HepG2 (cell line): ENCODE data around the gene EXOC6B. TPM values are rescaled to one million over a fixed set of nuclear protein-coding genes. Genes with fewer than 3 reads are reported as not detected.

ENCODE experiments used
- ATAC-seq: fragments of 200-7000 bp; cut with Tn5 transposase; 3 replicates; pipeline ENCODE4 v1.9.1; 2020; ENCODE audit warnings: mild to moderate bottlenecking, moderate library complexity
- BruUV-seq: library from RNA; stranded (reverse); fragments of 400-500 nt; replicated peaks from 2 replicates; lab custom pipeline; 2021; lab: Mats Ljungman, UMichigan
- CTCF ChIA-PET: fragments of 300-600 bp; formaldehyde crosslinking; extraction: SDS; loops from one replicate; lab custom pipeline; 2021; ENCODE audit warnings: low total read pairs, inconsistent platforms, low intra/inter-chr PET ratio; lab: Yijun Ruan, JAX
- POLR2A ChIA-PET: fragments of 350-600 bp; sonication (Branson Sonifier 250); formaldehyde crosslinking; loops from one replicate; lab custom pipeline; 2020; ENCODE audit warnings: antibody characterized with exemption, inconsistent platforms; lab: Yijun Ruan, JAX
- DNase-seq: peaks from one replicate; pipeline ENCODE4 v3.0.0-alpha.2; 2015; ENCODE audit warnings: low spot score
- FAIRE-seq: peaks from 3 replicates; lab custom pipeline; 2011; peaks lifted over from hg19 to GRCh38; lab: Jason Lieb, UNC
- H2AFZ ChIP-seq: one replicate; pipeline ENCODE4 v1.6.1; 2011; ENCODE audit warnings: low read length, inconsistent platforms
- H3K27ac ChIP-seq: fragments of 300-600 bp; 3 replicates; pipeline ENCODE4 v1.8.0; 2011; ENCODE audit warnings: mixed run types, mild to moderate bottlenecking, mixed read lengths, low read length, inconsistent platforms; ENCODE audit not compliant: insufficient read depth; ENCODE audit errors: extremely low read length
- H3K27me3 ChIP-seq, 2 experiments: fragments of 200-600 bp in 1 of 2; 2 replicates in 1 of 2; 3 replicates in 1 of 2; pipeline versions ENCODE4 v1.6.0 to v1.8.0; 2011; ENCODE audit warnings: low read length in 2 of 2, mild to moderate bottlenecking in 2 of 2, moderate library complexity in 2 of 2, inconsistent platforms in 1 of 2; ENCODE audit not compliant: insufficient read depth in 2 of 2, control insufficient read depth in 1 of 2
- H3K36me3 ChIP-seq, 2 experiments: fragments of 200-600 bp in 1 of 2; replicated peaks in 1 of 2; 2 replicates in 1 of 2; 3 replicates in 1 of 2; pipeline versions ENCODE4 v1.5.1 to v1.8.0; 2011; ENCODE audit warnings: low read length in 2 of 2, inconsistent platforms in 1 of 2; ENCODE audit not compliant: insufficient read depth in 2 of 2, control insufficient read depth in 1 of 2
- H3K4me1 ChIP-seq: 2 replicates; pipeline ENCODE4 v1.5.1; 2012; ENCODE audit warnings: low read length, inconsistent platforms; ENCODE audit not compliant: insufficient read depth
- H3K4me2 ChIP-seq: 2 replicates; pipeline ENCODE4 v1.6.0; 2011; ENCODE audit warnings: low read depth, low read length, inconsistent platforms
- H3K4me3 ChIP-seq, 3 experiments: fragments of 200-600 bp in 1 of 3; sonication (generic), shearing (Covaris generic) in 1 of 3; replicated peaks in 1 of 3; 2 replicates each; pipeline ENCODE4 v1.5.1; 2011 to 2016; ENCODE audit warnings: low read length in 3 of 3, inconsistent platforms in 2 of 3, low read depth in 2 of 3, mild to moderate bottlenecking in 2 of 3, control low read depth in 1 of 3, mixed read lengths in 1 of 3; ENCODE audit not compliant: insufficient read depth in 1 of 3
- H3K79me2 ChIP-seq: one replicate; pipeline ENCODE4 v1.6.1; 2011; ENCODE audit warnings: low read length, inconsistent platforms; ENCODE audit not compliant: insufficient read depth
- H3K9ac ChIP-seq: 2 replicates; pipeline ENCODE4 v1.6.0; 2011; ENCODE audit warnings: mild to moderate bottlenecking, low read depth, low read length, inconsistent platforms; ENCODE audit not compliant: insufficient read depth
- H3K9me3 ChIP-seq: 2 replicates; pipeline ENCODE4 v1.5.1; 2012; ENCODE audit warnings: mild to moderate bottlenecking, low read length
- H4K20me1 ChIP-seq: 2 replicates; pipeline ENCODE4 v1.6.0; 2011; ENCODE audit warnings: inconsistent platforms, mild to moderate bottlenecking, low read length, moderate library complexity; ENCODE audit not compliant: insufficient read depth
- BCL6 ChIP-seq: IDR thresholded peaks from 2 replicates; pipeline ENCODE4 v1.6.1; 2016; ENCODE audit warnings: missing genetic modification reagents, missing compliant biosample characterization
- KLF16 ChIP-seq, 2 experiments: sonication (generic) in 1 of 2; formaldehyde crosslinking in 1 of 2; IDR thresholded peaks; 2 replicates each; pipeline versions ENCODE4 v1.6.1 to v1.8.0; 2016 to 2023; ENCODE audit warnings: missing genetic modification reagents in 2 of 2, missing compliant biosample characterization in 1 of 2
- TRIM24 ChIP-seq: sonication (generic); formaldehyde crosslinking; IDR thresholded peaks from 2 replicates; pipeline ENCODE4 v1.8.0; 2022; ENCODE audit warnings: mild to moderate bottlenecking, missing genetic modification reagents
- ZBTB39 ChIP-seq: sonication (generic); formaldehyde crosslinking; IDR thresholded peaks from 2 replicates; pipeline ENCODE4 v1.5.0; 2020; ENCODE audit warnings: missing genetic modification reagents
- ZNF121 ChIP-seq: sonication (generic); formaldehyde crosslinking; IDR thresholded peaks from 2 replicates; pipeline ENCODE4 v1.5.0; 2020; ENCODE audit warnings: mild to moderate bottlenecking, missing genetic modification reagents
- ZNF282 ChIP-seq: fragments of 450-650 bp; IDR thresholded peaks from 2 replicates; pipeline ENCODE4 v1.6.1; 2018; ENCODE audit not compliant: partially characterized antibody
- ZNF704 ChIP-seq: sonication (generic); formaldehyde crosslinking; IDR thresholded peaks from 2 replicates; pipeline ENCODE4 v1.8.1; 2023; ENCODE audit warnings: mild to moderate bottlenecking, inconsistent platforms, moderate library complexity, missing genetic modification reagents, borderline replicate concordance
- WGBS: methylation state at CpG from one replicate; pipeline ENCODE4 v1.1.6; 2017; ENCODE audit warnings: low lambda C conversion rate; 5-methylcytosine and 5-hydroxymethylcytosine counted together
- in situ Hi-C: cut with HindIII; loops from 2 replicates; pipeline ENCODE4 v1.10.0; 2017; ENCODE audit warnings: low pct_unique_long_range_greater_than_20kb; ENCODE audit not compliant: extremely low pct_ligation_motif_present
- intact Hi-C: fragments of 100-400 bp; cut with micrococcal nuclease; formaldehyde crosslinking; loops from one replicate; pipeline ENCODE4 v1.10.0; 2022; ENCODE audit not compliant: unreplicated experiment
- polyA plus RNA-seq, 8 experiments: library from polyadenylated mRNA; depleted of rRNA in 3 of 8; stranded (reverse) in 7 of 8; unstranded in 1 of 8; fragments of >200 nt; fragmentation: Illumina TruSeq in 4 of 8; extraction: Trizol in 4 of 8; gene quantifications; 2 replicates each; pipeline versions ENCODE4 v1.2.1 to v1.2.3, GENCODE V29; 2011 to 2016; ENCODE audit warnings: low read depth in 4 of 8, missing spikeins in 1 of 8, mixed read lengths in 1 of 8; ENCODE audit not compliant: insufficient read depth in 1 of 8
- total RNA-seq, 5 experiments: library from RNA; depleted of rRNA; stranded (reverse); fragments of >200 nt; fragmentation: Illumina TruSeq; extraction: Trizol; gene quantifications; 2 replicates each; pipeline ENCODE4 v1.2.3, GENCODE V29; 2016; ENCODE audit warnings: low read depth in 1 of 5

EXOC6B gene
- total and polyA plus RNA-seq, 2 of the 13 experiments (the other 11 are each of a cell fraction or from before 2014, with no cell fraction given): 9.1 to 15.9 TPM

DNA sequence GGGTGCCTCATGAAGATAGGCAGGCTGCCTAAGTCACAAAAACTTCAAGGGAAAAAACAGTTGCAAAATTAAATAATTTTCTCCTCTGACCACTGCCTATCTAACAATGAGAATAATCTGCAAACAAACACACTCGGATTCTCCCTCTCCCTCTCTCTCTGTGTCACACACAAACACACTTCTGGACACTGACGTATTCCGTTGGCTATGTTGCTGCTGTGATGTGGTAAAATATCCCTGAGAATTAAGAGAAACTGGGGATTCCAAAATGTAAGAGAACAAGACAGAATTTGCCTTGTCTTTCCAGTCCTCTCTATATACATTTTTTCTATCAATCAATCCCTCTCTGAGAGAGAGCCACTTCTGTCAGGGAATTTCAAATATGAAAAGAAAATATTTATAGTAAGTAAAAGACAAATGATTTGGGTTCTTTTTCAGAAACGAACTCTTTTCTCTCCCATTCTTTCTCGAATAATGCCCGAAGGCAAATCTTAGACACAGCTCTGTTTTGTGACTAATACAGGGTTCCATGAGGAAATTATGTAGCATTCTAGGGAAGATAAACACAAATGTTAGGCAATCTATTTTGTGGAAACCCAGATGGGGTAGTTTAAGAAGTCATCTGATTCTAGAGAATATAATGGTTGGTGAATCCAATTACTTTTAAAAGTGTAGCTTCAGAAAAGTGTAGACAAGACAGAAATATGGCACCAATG lies 367.9 kb downstream of the EXOC6B start:
- ATAC-seq: no peak
- Histone ChIP-seq H3K9me3 (no peaks in the 10 kb centered on the region), H3K36me3 (peaks cover 0 to under 1% of the 10 kb centered on the region in 2 experiments; a peak in 1 of 5 replicates), H3K9ac (no peak overlapping the region), H3K4me3 (no peak overlapping the region), H3K27ac (no peak overlapping the region), H3K4me2 (no peak overlapping the region), H3K4me1 (no peaks in the 10 kb centered on the region), H2AFZ (no peak overlapping the region), H3K27me3 (no peaks in the 10 kb centered on the region), H4K20me1 (no peaks in the 10 kb centered on the region), H3K79me2 (no peaks in the 10 kb centered on the region)
- no peak for FAIRE-seq
- ChIA-PET CTCF (no interaction called here), POLR2A (no interaction called here)
- no peak for DNase-seq
- BruUV-seq: no TSS peak
- in situ Hi-C loops (no loop called here), intact Hi-C loops (no loop called here)
- no peak for TF ChIP-seq ZBTB39 (CRISPR knock-in tag)
- peak; percentile 85 for TF ChIP-seq BCL6
- WGBS: 96% methylated on average over 6 of the region's 6 CpGs

DNA sequence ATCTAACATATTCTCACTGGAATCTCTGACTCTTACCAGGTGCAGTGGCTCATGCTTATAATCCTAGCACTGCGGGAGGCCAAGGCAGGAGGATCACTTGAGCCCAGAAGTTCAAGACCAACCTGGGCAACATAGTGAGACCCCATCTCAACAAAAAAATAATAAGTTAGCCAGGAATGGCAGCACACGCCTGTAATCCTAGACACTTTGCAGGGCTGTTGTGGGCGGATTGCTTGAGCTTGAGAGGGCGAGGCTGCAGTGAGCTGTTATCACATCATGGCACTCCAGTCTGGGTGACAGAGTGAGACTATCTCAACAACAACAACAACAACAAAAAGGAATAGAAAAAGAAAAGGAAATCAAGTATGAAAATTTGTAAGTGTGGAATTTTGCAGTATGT lies 371.6 kb downstream of the EXOC6B start:
- H3K79me2 ChIP-seq: no peaks in the 10 kb centered on the region
- H3K27ac ChIP-seq: no peak overlapping the region
- no peak for ATAC-seq
- no TSS peak for BruUV-seq
- no peaks in the 10 kb centered on the region for H3K4me1 ChIP-seq
- H4K20me1 ChIP-seq: no peaks in the 10 kb centered on the region
- no peak overlapping the region for H2AFZ ChIP-seq
- no peak overlapping the region for H3K4me2 ChIP-seq
- H3K36me3 ChIP-seq: no peaks in the 10 kb centered on the region
- ChIA-PET CTCF (no interaction called here), POLR2A (no interaction called here)
- WGBS: 96% methylated on average over 4 of the region's 4 CpGs
- TF ChIP-seq ZNF704 (CRISPR knock-in tag) (no peak), TRIM24 (CRISPR knock-in tag) (no peak), KLF16 (CRISPR knock-in tag; IDR thresholded peaks at IDR 0.05) (no peak), ZNF282 (no peak), ZNF121 (CRISPR knock-in tag) (0 out of 2 replicates have a peak, but pooled peaks have one; percentile 29)
- H3K27me3 ChIP-seq: no peaks in the 10 kb centered on the region
- no peak for DNase-seq
- peak; percentile 18 for FAIRE-seq
- no peak overlapping the region for H3K9ac ChIP-seq
- H3K4me3 ChIP-seq: no peak overlapping the region
- intact Hi-C loops: no loop called here
- in situ Hi-C loops: no loop called here
- no peaks in the 10 kb centered on the region for H3K9me3 ChIP-seq
